Kidney (tissue), 14 donors: ENCODE data around the gene AURKA. TPM values are rescaled to one million over a fixed set of nuclear protein-coding genes. Genes with fewer than 3 reads are reported as not detected.

ENCODE experiments used
- DNase-seq, 5 donors: peaks; one replicate each; pipeline ENCODE4 v3.0.0-alpha.2; 2013 to 2020
- FAIRE-seq: peaks from 2 replicates; lab custom pipeline; 2012; peaks lifted over from hg19 to GRCh38; lab: Jason Lieb, UNC
- H3K27ac ChIP-seq, 2 donors: one replicate each; pipeline ENCODE4 v1.7.0; 2013; ENCODE audit warnings: low read depth in 2 of 2, low read length in 2 of 2, inconsistent platforms in 1 of 2
- H3K27me3 ChIP-seq: one replicate; pipeline ENCODE4 v1.7.1; 2013; ENCODE audit warnings: low read length, inconsistent platforms; ENCODE audit not compliant: control insufficient read depth, insufficient read depth
- H3K36me3 ChIP-seq, 3 donors: one replicate each; pipeline versions ENCODE4 v1.7.0 to v1.7.1; 2013; ENCODE audit warnings: low read length in 3 of 3, control low read depth in 1 of 3, inconsistent platforms in 1 of 3; ENCODE audit not compliant: insufficient read depth in 3 of 3, control insufficient read depth in 2 of 3
- H3K4me1 ChIP-seq, 3 donors: one replicate each; pipeline versions ENCODE4 v1.7.0 to v1.7.1; 2013; ENCODE audit warnings: low read length in 3 of 3, inconsistent platforms in 1 of 3, low read depth in 1 of 3; ENCODE audit not compliant: control insufficient read depth in 2 of 3, insufficient read depth in 2 of 3
- H3K4me3 ChIP-seq, 3 donors: one replicate each; pipeline versions ENCODE4 v1.7.0 to v1.8.1; 2013; ENCODE audit warnings: low read length in 3 of 3, control low read depth in 1 of 3, inconsistent platforms in 1 of 3
- H3K9ac ChIP-seq, 3 donors: one replicate each; pipeline versions ENCODE4 v1.7.0 to v1.7.1; 2013; ENCODE audit warnings: low read length in 3 of 3, control low read depth in 1 of 3, inconsistent platforms in 1 of 3
- H3K9me3 ChIP-seq, 3 donors: one replicate each; pipeline versions ENCODE4 v1.7.0 to v1.7.1; 2013; ENCODE audit warnings: low read length in 3 of 3, control low read depth in 1 of 3, inconsistent platforms in 1 of 3; ENCODE audit not compliant: control insufficient read depth in 2 of 3, insufficient read depth in 1 of 3
- intact Hi-C: fragments of 100-400 bp; cut with DNase I; formaldehyde crosslinking; loops from one replicate; pipeline ENCODE4 v1.11.1; 2022
- polyA plus RNA-seq: library from polyadenylated mRNA; stranded (reverse); fragments of 350-450 nt; fragmentation: Illumina TruSeq; extraction: RNeasy Lipid Tissue Mini Kit (QIAGEN cat#74804); gene quantifications from one replicate; pipeline ENCODE4 v1.2.3, GENCODE V29; 2014; ENCODE audit warnings: low read depth, low replicate concordance; ENCODE audit not compliant: insufficient read depth
- total RNA-seq: library from RNA; stranded (reverse); fragmentation: NEBNext Ultra II Directional; extraction: Animal tissue kit (Norgen Biotek cat#: 25700); gene quantifications from one replicate; pipeline ENCODE4 v1.2.1, GENCODE V29; 2021
- TF ChIP-seq, protein P1 (sequence below): IDR thresholded peaks from 3 replicates; pipeline ENCODE4 v1.5.1; 2012; ENCODE audit warnings: mild to moderate bottlenecking, moderate library complexity, borderline replicate concordance; ENCODE audit not compliant: insufficient read depth; ENCODE audit errors: extremely low read depth
- donor health status: control.
- donor health status: control.
- donor health status: control.
- donor health status: control.
- donor health status: control.
- donor health status: DM: yes; HTN: yes; CAD: no.
- donor health status: Normal renal cell carcinoma (clear cell type).

Gene AURKA
- total and polyA plus RNA-seq, 2 donors from 2014 or later, result 2.7 to 3.3 TPM

DNA sequence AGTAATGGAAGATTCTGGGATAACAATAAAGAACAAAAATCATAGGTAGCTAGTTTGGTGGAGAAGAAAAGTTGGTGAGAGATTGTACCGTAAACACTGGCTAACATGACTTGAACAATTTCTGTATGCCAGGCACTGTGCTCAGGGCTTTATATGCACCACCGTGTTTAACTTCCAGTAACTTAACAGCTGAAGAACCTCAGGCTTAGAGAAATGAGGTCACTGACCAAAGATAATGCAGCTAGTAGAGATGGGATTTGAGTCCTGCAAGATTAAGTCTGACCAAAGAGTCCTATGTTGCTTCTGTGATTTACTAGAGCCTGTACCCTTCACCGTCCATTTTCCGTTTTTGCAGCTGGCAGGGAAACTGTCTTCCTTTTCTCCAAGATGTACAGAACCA lies 3.2 kb upstream of the AURKA start:
- H3K4me3 ChIP-seq, result no peak overlapping the region
- peaks cover 5 to 36% (median 32%) of the 10 kb centered on the region in 3 donors for H3K36me3 ChIP-seq
- intact Hi-C loops, result no loop called here
- TF ChIP-seq, protein P1, sequence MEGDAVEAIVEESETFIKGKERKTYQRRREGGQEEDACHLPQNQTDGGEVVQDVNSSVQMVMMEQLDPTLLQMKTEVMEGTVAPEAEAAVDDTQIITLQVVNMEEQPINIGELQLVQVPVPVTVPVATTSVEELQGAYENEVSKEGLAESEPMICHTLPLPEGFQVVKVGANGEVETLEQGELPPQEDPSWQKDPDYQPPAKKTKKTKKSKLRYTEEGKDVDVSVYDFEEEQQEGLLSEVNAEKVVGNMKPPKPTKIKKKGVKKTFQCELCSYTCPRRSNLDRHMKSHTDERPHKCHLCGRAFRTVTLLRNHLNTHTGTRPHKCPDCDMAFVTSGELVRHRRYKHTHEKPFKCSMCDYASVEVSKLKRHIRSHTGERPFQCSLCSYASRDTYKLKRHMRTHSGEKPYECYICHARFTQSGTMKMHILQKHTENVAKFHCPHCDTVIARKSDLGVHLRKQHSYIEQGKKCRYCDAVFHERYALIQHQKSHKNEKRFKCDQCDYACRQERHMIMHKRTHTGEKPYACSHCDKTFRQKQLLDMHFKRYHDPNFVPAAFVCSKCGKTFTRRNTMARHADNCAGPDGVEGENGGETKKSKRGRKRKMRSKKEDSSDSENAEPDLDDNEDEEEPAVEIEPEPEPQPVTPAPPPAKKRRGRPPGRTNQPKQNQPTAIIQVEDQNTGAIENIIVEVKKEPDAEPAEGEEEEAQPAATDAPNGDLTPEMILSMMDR, result no peak
- no peaks in the 10 kb centered on the region for H3K9me3 ChIP-seq
- H3K9ac ChIP-seq, result no peak overlapping the region
- DNase-seq, result no peak
- no peak overlapping the region for H3K27ac ChIP-seq
- H3K4me1 ChIP-seq, result peaks cover 0 to 15% (median 9%) of the 10 kb centered on the region in 3 donors
- H3K27me3 ChIP-seq, result no peaks in the 10 kb centered on the region
- FAIRE-seq, result no peak

DNA sequence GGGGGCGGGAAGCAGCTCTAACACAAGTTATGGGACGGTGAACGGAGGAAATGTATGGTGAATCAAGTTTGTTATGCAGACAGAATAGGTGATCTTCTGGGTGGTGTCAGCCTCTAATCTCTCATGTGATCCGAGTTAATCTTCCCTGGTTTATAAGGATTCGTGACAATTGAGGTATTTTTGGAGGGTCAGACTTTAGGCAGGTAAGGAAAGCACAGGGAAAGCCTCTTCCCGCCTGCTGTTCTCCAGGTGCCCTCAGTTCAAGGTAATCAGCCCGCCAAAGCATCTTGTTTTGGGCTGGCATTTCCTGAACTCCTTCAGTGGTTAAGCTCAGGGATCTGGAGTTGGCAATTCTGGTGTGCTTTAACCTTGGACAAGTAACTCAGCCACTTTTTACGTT lies 1.6 kb upstream of the AURKA start:
- Histone ChIP-seq H3K4me1 (peaks cover 0 to 15% (median 9%) of the 10 kb centered on the region in 3 donors), H3K27ac (no peak overlapping the region), H3K36me3 (peaks cover 5 to 26% (median 25%) of the 10 kb centered on the region in 3 donors), H3K4me3 (peak overlapping the region; percentile 96 to 100 (median 97)), H3K27me3 (no peaks in the 10 kb centered on the region), H3K9ac (peak overlapping the region in 1 of 3 donors; percentile 96), H3K9me3 (no peaks in the 10 kb centered on the region)
- no peak for DNase-seq
- intact Hi-C loops, result no loop called here
- no peak for FAIRE-seq
- TF ChIP-seq, protein P1, result no peak

- Histone ChIP-seq H3K27ac (peak overlapping the region; percentile 87 to 91), H3K4me1 (peaks cover 0 to 15% (median 9%) of the 10 kb centered on the region in 3 donors), H3K27me3 (no peaks in the 10 kb centered on the region), H3K9ac (peak overlapping the region; percentile 81 to 96 (median 96)), H3K36me3 (peaks cover 5 to 23% (median 22%) of the 10 kb centered on the region in 3 donors), H3K9me3 (no peaks in the 10 kb centered on the region), H3K4me3 (peak overlapping the region; percentile 96 to 100 (median 97))
- TF ChIP-seq, protein P1, result no peak
- intact Hi-C loops, result no loop called here
- peak in 2 of 5 donors; percentile 12 to 76 for DNase-seq
- no peak for FAIRE-seq
These were observed 967 bp upstream of the AURKA start for GRCh38 chr20:56392881-56393482.
